IMR-90 (cell line): ENCODE results near the gene TBCEL.

Experiments
- BHLHE40 ChIP-seq: fragments of 150-350 bp; IDR thresholded peaks from 2 replicates; pipeline ENCODE4 v1.6.1; 2016; ENCODE audit warnings: mild to moderate bottlenecking, low read depth, low read length
- CTCF ChIP-seq: conservative IDR thresholded peaks from 2 replicates; pipeline ENCODE4 v1.5.1; 2012; ENCODE audit warnings: mild to moderate bottlenecking, low read depth, low read length, improper control_type of control experiment
- MXI1 ChIP-seq: IDR thresholded peaks from 2 replicates; pipeline ENCODE4 v1.6.1; 2012; ENCODE audit warnings: low read depth, mild to moderate bottlenecking, low read length, moderate library complexity, borderline replicate concordance
- POLR2A ChIP-seq: IDR thresholded peaks from 2 replicates; pipeline ENCODE4 v1.6.1; 2012; ENCODE audit warnings: mild to moderate bottlenecking, low read depth, low read length
- RFX5 ChIP-seq: IDR thresholded peaks from 2 replicates; pipeline ENCODE4 v1.8.0; 2012; ENCODE audit warnings: low read depth, mild to moderate bottlenecking, low read length, moderate library complexity
- SMC3 ChIP-seq: fragments of 150-350 bp; IDR thresholded peaks from 2 replicates; pipeline ENCODE4 v1.6.1; 2016; ENCODE audit warnings: low read depth, mild to moderate bottlenecking, antibody characterized with exemption, low read length, moderate library complexity

GRCh38 chr11:121108413-121108812 is 84.5 kb downstream of the TBCEL start:
- no peak for TF ChIP-seq CTCF
- TF ChIP-seq POLR2A = no peak
- TF ChIP-seq RFX5 = no peak
- TF ChIP-seq BHLHE40 = no peak
- TF ChIP-seq SMC3 = no peak
- TF ChIP-seq MXI1 = no peak
